Measurements from ENCODE around the gene SLC26A4. TPM values are rescaled to one million over a fixed set of nuclear protein-coding genes. Genes with fewer than 3 reads are reported as not detected.

The SLC26A4 gene
- total and polyA plus RNA-seq, 9 of the 15 experiments (the other 6 are each of a cell fraction or from before 2014, with no cell fraction given) = 0.09 to 1.2 (median 0.33) TPM

- no peak for TF ChIP-seq DEAF1 (CRISPR knock-in tag; IDR thresholded peaks at IDR 0.05)
- TF ChIP-seq ZNF24 (IDR thresholded peaks at IDR 0.05) = no peak
Observed at GRCh38 chr7:107682886-107683285, 22.3 kb downstream of the SLC26A4 start (continued).

DNA sequence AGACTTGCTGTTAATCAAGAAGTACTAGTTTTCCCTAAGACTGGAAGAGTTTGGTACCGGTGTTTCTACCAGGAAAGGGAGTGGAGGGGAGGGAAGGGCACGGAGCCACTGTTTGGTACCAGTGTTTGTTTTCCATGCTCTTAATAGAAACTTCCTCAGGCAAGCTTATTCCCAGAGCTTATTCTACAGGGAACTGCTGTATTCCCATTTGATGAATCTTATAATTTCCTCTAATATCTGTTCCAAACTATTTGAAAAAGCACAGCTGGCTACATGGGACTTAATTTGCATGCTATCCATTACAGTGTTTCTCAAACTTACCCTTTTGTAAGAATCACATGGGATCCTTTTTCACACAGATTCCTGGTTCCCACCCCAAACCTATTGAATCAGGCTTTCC, 23.7 kb downstream of the SLC26A4 start:
- Histone ChIP-seq H3K27ac (ENCODE audit: extremely low read depth, low read depth, low read length) (no peak overlapping the region), H3K9me3 (replicated peaks; ENCODE audit: control insufficient read depth, insufficient read depth, low read depth, low read length) (no peaks in the 10 kb centered on the region), H3K4me3 (no peak overlapping the region), H4K20me1 (replicated peaks; ENCODE audit: control insufficient read depth, insufficient read depth, low read length) (no peaks in the 10 kb centered on the region), H3K4me2 (ENCODE audit: insufficient read depth, low read length) (no peak overlapping the region), H3K36me3 (ENCODE audit: control insufficient read depth, insufficient read depth, low read length) (no peaks in the 10 kb centered on the region), H3K4me1 (replicated peaks in 1 of 2; ENCODE audit: control insufficient read depth in 2 of 2, insufficient read depth in 2 of 2, low read length in 2 of 2) (no peaks in the 10 kb centered on the region), H2AFZ (ENCODE audit: low read depth, low read length) (no peak overlapping the region), H3K79me2 (ENCODE audit: control insufficient read depth, insufficient read depth, low read length) (no peaks in the 10 kb centered on the region), H3K9me1 (ENCODE audit: control insufficient read depth, insufficient read depth, low read length) (no peaks in the 10 kb centered on the region), H3K27me3 (ENCODE audit: control insufficient read depth in 2 of 2, insufficient read depth in 2 of 2, low read length in 2 of 2) (peaks cover 2 to 9% of the 10 kb centered on the region in 2 experiments; a peak in 3 of 5 replicates), H3K9ac (ENCODE audit: insufficient read depth in 1 of 2, low read depth in 2 of 2, low read length in 2 of 2) (no peak overlapping the region)
- no TSS peak for BruUV-seq (replicated peaks)
- DNase-seq (ENCODE audit: extremely low read depth in 1 of 4, low spot score in 3 of 4) = no peak
- no peak for TF ChIP-seq NR4A1 (CRISPR knock-in tag; IDR thresholded peaks at IDR 0.05)
- no peak for TF ChIP-seq NR4A1 (tag; IDR thresholded peaks at IDR 0.05)
- TF ChIP-seq, protein P1, sequence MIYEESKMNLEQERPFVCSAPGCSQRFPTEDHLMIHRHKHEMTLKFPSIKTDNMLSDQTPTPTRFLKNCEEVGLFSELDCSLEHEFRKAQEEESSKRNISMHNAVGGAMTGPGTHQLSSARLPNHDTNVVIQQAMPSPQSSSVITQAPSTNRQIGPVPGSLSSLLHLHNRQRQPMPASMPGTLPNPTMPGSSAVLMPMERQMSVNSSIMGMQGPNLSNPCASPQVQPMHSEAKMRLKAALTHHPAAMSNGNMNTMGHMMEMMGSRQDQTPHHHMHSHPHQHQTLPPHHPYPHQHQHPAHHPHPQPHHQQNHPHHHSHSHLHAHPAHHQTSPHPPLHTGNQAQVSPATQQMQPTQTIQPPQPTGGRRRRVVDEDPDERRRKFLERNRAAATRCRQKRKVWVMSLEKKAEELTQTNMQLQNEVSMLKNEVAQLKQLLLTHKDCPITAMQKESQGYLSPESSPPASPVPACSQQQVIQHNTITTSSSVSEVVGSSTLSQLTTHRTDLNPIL (CRISPR knock-in tag; IDR thresholded peaks at IDR 0.05) = no peak
- no peak for TF ChIP-seq RNF2 (IDR thresholded peaks at IDR 0.05)
- TF ChIP-seq ZNF175 (CRISPR knock-in tag; IDR thresholded peaks at IDR 0.05; ENCODE audit: low read depth) = no peak
- ChIA-PET CTCF (ENCODE audit: low intra/inter-chr PET ratio) (no interaction called here), POLR2A (interaction anchor here (0.6 to 1.6 kb wide), 3 partner anchors 9 to 132 kb away, joined by 3 to 8 read pairs (median 3); no protein-coding TSS in a partner anchor)
- 12% methylated on average over 2 of the region's 2 CpGs for WGBS (ENCODE audit: insufficient coverage, low coverage, missing lambda C conversion rate)
- in situ Hi-C loops (cut with MboI) = no loop called here
- no peak for FAIRE-seq
- ATAC-seq = no peak
- intact Hi-C loops (cut with micrococcal nuclease) = no loop called here
